Right lobe of liver (tissue), 4 donors: Measurements from ENCODE around the gene GAS2L2.

Source experiments
- POLR2A ChIP-seq: fragments of 450-650 bp; IDR thresholded peaks from one replicate; pipeline ENCODE4 v1.6.1; 2017; ENCODE audit warnings: antibody characterized with exemption, mild to moderate bottlenecking
- TF ChIP-seq, protein P1 (sequence below), 4 donors: fragments of 200-600 bp in 3 of 4; fragments of 450-650 bp in 1 of 4; IDR thresholded peaks; one replicate each; pipeline versions ENCODE4 v1.5.1 to v1.8.0; 2016 to 2022; ENCODE audit warnings: antibody characterized with exemption in 4 of 4, mild to moderate bottlenecking in 2 of 4
- donor health status: DM: no; HTN: no; CAD: no.
- donor health status: DM: no; HTN: no; CAD: no.
- donor health status: DM: no; HTN: yes; CAD: no.

DNA sequence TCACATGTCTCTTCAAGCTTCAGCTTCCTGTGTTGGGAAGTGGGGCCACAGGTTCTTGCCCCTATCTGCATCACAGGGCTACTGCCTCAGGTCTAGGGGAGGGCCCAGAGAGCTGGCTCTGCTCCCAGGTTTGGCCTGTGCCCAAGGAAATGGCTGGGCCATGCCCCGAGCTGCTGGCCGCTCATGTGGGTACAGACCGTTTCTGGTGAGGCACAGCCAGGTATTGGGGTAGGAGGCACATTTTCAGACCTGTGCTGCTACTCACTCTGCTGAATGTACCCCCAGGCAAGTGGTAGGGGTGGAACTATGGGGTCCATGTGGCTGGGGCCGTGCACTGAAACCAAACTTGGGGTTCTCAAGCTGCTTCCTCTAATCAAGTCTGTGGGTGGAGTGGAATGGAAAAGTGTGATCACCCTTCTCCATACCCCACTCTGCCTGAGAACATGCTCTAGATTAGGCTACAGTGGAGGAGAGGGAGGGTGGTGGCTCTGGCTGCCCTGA lies 4.6 kb downstream of the GAS2L2 start:
- TF ChIP-seq POLR2A = no peak
- TF ChIP-seq, protein P1, sequence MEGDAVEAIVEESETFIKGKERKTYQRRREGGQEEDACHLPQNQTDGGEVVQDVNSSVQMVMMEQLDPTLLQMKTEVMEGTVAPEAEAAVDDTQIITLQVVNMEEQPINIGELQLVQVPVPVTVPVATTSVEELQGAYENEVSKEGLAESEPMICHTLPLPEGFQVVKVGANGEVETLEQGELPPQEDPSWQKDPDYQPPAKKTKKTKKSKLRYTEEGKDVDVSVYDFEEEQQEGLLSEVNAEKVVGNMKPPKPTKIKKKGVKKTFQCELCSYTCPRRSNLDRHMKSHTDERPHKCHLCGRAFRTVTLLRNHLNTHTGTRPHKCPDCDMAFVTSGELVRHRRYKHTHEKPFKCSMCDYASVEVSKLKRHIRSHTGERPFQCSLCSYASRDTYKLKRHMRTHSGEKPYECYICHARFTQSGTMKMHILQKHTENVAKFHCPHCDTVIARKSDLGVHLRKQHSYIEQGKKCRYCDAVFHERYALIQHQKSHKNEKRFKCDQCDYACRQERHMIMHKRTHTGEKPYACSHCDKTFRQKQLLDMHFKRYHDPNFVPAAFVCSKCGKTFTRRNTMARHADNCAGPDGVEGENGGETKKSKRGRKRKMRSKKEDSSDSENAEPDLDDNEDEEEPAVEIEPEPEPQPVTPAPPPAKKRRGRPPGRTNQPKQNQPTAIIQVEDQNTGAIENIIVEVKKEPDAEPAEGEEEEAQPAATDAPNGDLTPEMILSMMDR (IDR thresholded peaks at IDR 0.05) = no peak
